LHCN-M2 (cell line): ENCODE measurements around the gene LTF. TPM values are rescaled to one million over a fixed set of nuclear protein-coding genes. Genes with fewer than 3 reads are reported as not detected.
"Not testable (repeated sequence)": the region's sequence is repeated elsewhere in the genome, so short reads cannot be mapped to it uniquely, and the experiment has no call there.

Experiments
- DNase-seq: peaks from one replicate; pipeline ENCODE4 v3.0.0-alpha.2; 2012; ENCODE audit warnings: low read depth
- total RNA-seq: library from RNA; depleted of rRNA; stranded (reverse); fragments of >200 nt; gene quantifications from 2 replicates; pipeline ENCODE4 v1.2.3, GENCODE V29; 2014; rRNA removed

Gene LTF
- total RNA-seq, 1 experiment from 2014 or later = 0.06 TPM

- no peak for DNase-seq
These were observed 68.8 kb downstream of the LTF start for GRCh38 chr3:46395766-46396530.

DNA sequence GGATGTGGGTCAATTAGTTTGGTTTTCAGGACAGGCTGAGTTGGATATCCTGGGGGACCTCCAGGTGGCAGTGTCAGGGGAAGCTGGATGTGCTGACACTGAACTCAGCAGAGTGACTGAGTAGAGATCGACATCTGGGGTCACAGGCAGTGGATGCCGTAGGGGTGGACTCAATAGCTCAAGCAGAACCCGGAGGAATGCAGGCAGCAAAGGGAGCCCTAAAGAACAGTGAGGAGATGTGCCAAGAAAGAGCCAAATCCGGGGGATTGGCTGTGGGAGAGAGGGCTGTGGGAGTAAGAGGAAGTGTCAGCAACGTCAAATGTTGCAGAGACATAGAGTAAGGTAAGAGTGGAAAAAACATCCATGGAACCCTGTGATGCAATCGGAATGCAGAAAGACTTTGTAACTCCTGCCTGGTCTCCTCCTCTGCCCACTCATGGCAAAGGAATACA, 69.5 kb downstream of the LTF start:
- no peak for DNase-seq

DNA sequence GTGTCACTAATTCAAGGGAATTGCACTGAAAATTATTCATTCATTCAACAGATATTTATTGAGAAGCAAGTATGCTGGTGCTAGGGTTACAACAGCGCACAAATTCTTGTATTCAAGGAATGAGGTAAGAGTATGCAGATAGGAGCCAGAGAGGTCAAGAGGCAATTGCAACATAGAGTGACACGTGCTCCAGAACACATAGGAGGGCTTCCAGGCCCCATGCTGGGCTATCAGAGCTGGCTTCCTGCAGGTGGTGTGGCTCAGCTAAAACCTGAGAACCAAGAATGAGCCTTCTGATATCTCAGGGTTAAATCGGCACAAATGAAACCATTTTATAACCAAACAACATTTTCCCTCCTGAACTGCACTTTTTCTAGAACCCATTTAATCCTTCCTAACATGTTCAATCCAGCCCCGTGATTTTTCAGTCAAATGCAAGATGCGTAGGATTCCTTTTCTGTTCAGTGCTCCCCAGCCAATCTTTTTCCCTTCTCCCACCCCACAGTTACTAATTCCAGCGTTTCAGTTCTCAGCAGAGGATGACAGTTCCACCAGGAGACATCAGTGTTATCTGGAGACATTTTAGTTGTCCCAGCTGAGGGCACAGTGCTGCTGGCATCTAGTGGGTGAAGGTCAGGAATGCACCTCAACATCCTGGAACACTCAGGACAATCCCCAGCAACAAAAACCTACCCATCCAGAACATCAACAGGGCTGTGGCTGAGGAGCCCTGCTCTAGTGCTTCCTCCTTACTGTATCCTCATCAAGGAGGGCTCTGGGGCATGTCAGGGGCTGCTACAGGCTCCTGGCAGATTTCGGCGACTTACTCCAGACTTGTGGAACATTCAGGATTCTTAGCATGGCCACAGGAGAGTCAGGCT, 70.9 kb downstream of the LTF start:
- DNase-seq = no peak

DNA sequence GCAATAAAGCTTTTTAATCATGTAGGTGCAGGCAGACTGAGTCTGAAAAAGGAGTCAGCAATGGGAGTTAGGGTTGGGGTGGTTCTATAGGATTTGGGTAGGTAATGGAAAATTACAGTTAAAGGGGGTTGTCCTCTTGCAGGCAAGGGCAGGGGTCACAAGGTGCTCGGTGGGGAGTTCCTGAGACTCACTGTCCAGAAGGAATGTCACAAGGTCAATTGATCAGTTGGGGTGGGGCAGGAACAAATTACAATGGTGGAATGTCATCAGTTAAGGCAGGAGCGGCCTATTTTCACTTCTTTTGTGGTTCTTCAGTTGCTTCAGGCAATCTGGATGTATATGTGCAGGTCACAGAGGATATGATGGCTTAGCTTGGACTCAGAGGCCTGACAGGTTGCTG, 71.7 kb downstream of the LTF start:
- DNase-seq = no peak

GRCh38 chr3:46391526-46391925, 73.2 kb downstream of the LTF start:
- not testable (repeated sequence) for DNase-seq

DNA sequence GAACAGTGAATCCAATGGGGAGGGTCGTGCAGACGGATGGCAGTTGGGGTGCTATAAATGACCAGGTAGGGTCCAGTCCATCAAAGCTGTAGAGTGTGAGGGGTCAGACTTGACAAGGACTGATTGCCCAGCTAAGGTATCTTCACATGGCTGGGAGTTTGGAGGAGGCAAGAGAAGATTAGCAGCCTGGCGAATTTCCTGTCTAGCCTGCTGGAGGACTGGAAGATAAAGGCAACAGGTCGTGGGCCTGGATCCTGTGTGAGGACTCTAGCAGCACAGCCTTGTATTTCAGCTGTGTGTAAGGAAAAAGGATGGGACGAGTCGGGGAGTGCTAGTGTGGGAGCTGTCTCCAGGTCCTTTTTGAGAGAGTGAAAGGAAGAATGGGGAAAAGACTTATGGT, 75.4 kb downstream of the LTF start:
- DNase-seq = no peak

DNA sequence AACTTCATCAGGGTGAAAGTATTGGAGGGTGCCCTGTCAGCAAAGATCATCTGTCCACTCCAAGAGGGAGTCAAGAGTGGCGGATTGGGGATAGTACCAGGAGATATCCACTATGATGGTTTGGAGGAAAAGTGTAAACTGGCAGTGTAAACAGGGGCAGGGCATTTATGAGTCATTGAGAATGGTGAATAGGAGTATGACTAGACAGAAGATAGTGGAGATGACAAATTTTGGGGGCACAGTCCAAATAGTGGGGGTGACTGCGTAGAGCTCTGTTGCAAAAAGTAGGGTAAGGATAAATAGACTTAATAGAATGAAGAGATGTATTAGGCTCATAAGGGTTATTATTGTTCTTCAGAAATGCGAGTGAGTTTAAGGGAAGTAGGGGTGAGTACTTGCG, 75.9 kb downstream of the LTF start:
- not testable (repeated sequence) for DNase-seq

DNA sequence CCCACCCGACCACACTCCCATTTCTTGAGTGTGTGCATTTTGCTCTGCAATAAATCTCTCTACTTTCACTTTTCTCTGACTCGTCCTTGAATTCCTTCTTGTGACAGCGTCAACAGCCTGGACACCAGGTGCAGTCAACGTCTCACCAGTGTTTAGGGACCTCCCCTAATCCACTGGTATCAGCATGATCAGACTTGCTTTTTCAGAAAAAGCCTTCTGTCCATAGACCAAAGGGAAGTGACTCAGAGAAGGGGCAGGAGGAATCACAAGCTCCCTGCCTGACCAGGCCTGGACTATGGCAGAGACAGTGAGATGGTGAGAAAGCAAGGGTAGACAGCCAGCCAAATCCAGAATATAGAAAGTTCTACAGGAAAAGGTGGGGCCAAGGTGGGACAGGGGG, 78.5 kb downstream of the LTF start:
- peak; percentile 94 for DNase-seq

Other genes starting within 250 kb of the LTF start
- gene CCR3, start 222.4 kb downstream of the LTF start, total RNA-seq = not detected in 2 replicates
- gene CCR2, start 110.8 kb downstream of the LTF start, total RNA-seq = not detected in 2 replicates
- not detected in 2 replicates for gene CCR5, start 94.0 kb downstream of the LTF start, total RNA-seq
- 5.3 and 5.4 TPM in 2 replicates for gene CCRL2, start 57.6 kb downstream of the LTF start, total RNA-seq
- gene RTP3, start 33.1 kb upstream of the LTF start, total RNA-seq = not detected in 2 replicates
- 0.32 and 0.86 TPM in 2 replicates for gene LRRC2, start 101.4 kb upstream of the LTF start, total RNA-seq
- gene FAM240A, start 147.6 kb upstream of the LTF start, total RNA-seq = not detected in 2 replicates
- gene ALS2CL, start 228.8 kb upstream of the LTF start, total RNA-seq = 0.23 and 0.96 TPM in 2 replicates
- gene TMIE, start 236.5 kb upstream of the LTF start, total RNA-seq = not detected in 2 replicates